ENCODE results near the gene CETP.

GRCh38 chr16:56970934-56971767, 9.4 kb downstream of the CETP start:
- TF ChIP-seq YY1 (IDR thresholded peaks at IDR 0.05; ENCODE audit: insufficient read depth, insufficient read length) (no peak), ZNF274 (IDR thresholded peaks at IDR 0.05; ENCODE audit: low read depth, low read length) (no peak)

Measured in NT2/D1 (cell line).